ENCODE data around the gene PNMA3.
"Not testable (repeated sequence)": the region's sequence is repeated elsewhere in the genome, so short reads cannot be mapped to it uniquely, and the experiment has no call there.

PNMA3 gene, protein sequence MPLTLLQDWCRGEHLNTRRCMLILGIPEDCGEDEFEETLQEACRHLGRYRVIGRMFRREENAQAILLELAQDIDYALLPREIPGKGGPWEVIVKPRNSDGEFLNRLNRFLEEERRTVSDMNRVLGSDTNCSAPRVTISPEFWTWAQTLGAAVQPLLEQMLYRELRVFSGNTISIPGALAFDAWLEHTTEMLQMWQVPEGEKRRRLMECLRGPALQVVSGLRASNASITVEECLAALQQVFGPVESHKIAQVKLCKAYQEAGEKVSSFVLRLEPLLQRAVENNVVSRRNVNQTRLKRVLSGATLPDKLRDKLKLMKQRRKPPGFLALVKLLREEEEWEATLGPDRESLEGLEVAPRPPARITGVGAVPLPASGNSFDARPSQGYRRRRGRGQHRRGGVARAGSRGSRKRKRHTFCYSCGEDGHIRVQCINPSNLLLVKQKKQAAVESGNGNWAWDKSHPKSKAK

DNA sequence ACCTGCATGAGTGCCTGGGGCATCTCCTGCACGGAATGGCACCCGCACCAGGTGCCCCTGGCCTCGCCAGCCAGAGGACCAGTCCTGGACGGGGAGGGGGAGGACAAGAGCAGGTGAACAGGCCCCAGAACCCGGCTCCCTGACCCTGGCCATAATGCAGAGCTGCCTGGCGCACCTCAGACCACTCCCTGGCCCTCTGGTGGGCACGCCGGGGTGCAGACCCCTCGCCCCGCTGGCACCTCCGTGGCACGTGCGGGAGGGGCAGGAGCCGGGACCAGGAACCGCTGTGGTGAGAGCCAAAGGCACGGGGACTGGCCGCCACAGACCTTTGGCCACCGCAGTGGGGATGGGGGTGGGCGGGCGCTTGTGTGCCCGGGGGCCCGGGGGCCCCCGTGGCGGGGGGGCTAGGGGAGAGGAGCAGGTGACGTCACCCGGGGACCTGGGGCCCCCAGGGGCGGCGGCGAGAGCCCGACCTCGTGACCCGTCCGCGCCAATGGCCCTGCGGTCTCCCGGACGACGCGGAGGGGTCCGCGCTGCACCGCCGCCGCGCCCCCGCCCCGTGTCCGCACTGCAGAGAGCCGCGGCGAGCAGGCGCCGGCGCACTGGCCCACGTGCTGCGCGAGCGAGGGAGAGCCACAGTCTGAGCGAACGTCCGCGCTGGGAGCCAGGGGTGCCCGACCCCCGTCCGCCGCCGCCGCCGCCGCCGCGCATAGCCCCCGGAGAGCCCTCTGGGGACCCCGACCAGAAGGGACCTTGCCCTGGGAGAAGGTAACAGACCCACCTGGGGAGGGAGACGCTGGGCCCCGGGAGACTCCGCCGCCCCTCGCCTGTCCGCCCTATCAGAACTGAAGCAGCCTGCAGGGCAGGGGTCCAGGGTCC, at the start of gene PNMA3:
Gene PNMA3, plus strand, starts transcription at position 600 of the 879 bp plus-strand sequence. CDS start 586 bp downstream, outside the sequence.
- DNase-seq (ENCODE audit: low read depth), result no peak

DNA sequence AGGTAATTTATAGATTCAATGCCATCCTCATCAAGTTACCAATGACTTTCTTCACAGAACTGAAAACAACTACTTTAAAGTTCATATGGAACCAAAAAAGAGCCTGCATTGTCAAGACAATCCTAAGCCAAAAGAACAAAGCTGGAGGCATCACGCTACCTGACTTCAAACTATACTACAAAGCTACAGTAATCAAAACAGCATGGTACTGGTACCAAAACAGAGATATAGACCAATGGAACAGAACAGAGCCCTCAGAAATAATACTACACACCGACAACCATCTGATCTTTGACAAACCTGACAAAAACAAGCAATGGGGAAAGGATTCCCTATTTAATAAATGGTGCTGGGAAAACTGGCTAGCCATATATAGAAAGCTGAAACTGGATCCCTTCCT, 39.1 kb upstream of the PNMA3 start:
- not testable (repeated sequence) for DNase-seq (ENCODE audit: low read depth)

DNA sequence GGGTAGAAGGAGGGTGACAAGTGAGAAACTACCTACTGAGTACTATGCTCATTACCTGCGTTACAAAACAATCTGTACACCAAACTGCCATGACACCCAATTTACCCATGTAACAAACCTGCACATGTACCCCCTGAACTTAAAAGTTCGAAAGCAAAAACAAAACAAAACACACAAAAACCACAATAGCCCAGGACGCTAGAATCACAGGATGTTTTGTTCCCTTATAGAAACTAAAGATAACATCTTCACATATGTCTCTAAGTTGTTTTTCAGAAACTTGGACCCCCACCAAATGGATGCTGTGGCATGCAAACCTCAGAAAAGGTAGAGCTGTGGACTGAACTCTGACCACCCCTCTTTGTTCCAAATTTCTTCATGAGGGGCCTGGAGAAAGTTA, 37.1 kb upstream of the PNMA3 start:
- no peak for DNase-seq (ENCODE audit: low read depth)

DNA sequence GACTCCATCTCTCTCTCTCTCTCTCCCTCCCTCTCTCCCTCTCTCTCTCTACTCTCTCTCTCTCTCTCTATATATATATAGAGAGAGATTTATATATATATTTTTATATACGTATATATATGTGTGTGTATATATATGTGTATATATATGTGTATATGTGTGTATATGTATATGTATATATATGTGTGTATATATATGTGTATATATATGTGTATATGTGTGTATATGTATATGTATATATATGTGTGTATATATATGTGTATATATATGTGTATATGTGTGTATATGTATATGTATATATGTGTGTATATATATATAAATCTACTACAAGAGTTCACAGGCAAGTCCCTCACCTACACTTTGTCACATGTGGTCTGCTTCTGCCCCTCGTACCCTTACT, 29.8 kb upstream of the PNMA3 start:
- DNase-seq (ENCODE audit: low read depth), result not testable (repeated sequence)

DNA sequence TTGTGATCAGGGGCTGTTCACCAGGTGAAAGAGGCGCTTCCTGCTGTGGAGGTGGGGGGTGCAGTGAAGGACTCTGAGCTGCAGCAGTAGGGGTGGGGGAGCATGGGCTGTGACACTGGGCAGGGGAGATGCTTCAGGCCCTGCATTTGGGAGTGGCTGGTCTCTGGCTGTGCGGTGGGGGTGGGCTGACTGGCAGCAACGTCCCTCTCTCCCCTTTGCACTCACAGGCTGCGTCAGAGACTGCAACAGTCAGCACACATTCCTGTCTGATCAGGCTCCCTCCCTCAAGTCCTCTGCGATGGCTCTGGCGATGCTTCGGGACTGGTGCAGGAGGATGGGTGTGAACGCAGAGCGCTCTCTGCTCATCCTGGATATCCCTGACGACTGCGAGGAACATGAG, 27.8 kb upstream of the PNMA3 start:
- not testable (repeated sequence) for DNase-seq (ENCODE audit: low read depth)

DNA sequence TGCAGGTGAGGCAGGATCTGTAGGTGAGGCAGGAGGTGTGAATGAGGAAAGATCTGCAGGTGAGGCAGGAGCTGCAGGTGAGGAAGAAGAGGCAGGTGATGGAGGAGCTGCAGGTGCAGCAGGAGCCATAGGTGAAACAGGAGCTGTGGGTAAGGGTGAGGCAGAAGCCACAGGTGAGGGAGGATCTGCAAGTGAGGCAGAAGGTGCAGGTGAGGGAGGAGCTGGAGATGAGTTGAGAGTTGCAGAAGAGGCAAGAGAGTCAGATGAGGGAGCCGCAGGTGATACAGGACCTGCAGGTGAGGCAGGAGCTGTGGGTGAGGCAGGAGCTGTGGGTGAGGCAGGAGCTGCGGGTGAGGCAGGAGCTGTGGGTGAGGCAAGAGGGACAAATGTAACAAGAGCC, 27.1 kb upstream of the PNMA3 start:
- DNase-seq (ENCODE audit: low read depth), result no peak

DNA sequence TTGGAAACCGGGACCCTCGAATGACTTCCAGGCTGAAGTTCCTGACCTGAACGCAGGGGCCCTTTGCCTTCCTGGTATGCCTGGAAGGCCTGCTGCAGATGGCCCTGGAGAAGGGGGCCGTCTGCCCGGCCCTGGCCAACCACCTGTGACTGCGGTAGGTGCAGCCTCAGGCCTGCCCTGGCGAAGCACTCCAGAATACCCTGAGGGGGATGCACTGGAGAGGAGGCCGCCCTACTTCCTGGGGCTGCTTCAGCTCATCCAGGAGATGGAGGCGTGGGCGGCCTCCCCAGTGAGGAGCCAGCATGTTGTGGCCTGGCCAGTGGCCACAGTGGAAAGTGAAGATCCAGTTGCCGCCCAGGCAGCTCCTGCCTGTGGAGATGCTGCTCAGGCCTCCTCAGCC, 26.4 kb upstream of the PNMA3 start:
- DNase-seq (ENCODE audit: low read depth), result no peak

DNA sequence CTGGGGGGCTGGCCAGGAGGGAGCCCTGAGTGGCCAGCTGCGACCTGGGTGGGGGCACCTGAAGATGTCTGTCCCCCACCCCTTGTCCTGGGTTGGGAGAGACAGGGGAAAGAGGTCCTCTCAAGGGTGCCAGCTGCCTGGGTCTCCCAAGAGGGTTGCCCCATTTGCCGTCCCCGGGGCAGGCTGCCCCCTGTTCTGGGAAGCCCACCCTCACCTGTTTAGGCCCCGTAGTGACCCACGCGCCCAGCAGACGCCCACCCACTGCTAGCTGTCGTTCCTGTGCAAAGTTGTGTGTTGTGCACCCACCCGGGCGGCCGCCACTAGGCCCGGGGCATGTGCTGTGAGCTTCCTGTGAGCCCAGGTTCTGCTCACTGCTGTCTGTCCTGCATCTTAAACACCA, 25.5 kb upstream of the PNMA3 start:
- no peak for DNase-seq (ENCODE audit: low read depth)

DNA sequence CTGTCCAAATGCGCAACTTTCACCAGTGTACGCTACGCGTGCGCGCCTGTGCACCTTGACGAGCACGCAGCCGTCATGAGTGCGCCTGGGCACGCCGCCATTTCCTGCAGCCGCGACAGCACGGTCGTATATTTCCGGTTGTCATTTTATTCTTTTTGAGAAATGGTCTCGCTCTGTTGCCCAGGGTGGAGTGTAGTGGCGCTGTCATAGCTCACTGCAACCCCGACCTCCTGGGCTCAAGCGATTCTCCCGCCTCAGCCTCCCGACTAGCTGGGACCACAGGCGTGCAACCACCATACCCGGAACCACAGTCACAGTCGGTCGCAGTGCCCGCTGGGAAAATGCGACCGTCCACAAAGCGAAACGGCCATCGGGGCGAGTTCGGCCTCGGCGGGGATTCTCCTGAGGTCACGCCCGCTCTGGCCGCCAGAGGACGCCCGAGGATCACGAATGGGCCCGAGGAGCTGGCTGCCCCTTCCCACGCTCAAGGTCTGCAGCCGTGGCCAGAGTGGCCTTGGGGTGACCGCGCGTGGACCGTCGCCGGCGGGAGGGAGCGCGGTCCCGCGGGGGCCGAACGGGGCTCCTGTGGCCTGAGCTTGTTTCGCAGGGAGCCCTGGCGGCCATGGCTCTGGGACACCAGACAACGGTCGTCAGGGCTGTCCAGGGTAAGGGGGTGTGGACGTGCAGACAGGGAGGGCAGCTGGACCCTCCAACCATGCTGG, 23.7 kb upstream of the PNMA3 start:
- peak; percentile 51 for DNase-seq (ENCODE audit: low read depth)

DNA sequence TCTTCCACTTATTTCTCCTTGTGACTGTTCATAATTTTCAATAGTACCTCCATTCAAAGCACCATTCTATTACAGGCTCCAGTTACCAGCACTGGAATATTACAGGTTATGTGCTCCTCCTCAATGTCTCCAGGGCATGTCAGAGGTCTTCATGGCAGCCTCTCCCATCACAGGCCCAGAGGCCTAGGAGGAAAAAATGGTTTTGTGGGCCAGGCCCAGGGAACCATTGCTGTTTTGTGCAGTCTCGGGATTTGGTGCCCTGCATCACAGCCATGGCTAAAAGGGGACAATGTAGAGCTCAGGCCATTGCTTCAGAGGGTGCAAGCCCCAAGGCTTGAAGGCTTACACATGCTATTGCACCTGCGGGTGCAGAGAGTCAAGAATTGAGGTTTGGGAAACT, 7.2 kb upstream of the PNMA3 start:
- DNase-seq (ENCODE audit: low read depth), result no peak

DNA sequence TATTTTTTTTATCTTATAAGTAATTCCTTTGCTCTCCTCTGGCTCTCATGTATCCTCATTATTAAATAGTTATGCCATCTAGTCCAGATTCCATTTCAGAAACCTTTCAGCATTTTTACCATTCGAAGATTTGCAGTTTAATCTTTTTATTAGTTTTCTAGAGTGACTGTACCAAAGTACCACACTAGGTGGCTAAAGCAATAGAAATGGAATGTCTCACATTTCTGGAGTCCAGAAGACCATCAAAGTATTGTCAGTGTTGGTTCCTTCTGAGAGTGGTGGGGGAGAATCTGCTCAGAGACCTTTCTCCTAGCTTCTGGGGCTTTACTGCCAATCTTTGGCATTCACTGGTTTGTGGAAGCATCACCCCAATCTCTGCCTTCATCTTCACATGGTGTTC, 3.7 kb upstream of the PNMA3 start:
- DNase-seq (ENCODE audit: low read depth), result no peak

DNA sequence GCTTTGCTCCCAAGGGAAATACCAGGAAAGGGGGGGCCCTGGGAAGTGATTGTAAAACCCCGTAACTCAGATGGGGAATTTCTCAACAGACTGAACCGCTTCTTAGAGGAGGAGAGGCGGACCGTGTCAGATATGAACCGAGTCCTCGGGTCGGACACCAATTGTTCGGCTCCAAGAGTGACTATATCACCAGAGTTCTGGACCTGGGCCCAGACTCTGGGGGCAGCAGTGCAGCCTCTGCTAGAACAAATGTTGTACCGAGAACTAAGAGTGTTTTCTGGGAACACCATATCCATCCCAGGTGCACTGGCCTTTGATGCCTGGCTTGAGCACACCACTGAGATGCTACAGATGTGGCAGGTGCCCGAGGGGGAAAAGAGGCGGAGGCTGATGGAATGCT, 1.0 kb downstream of the PNMA3 start:
- no peak for DNase-seq (ENCODE audit: low read depth)

DNA sequence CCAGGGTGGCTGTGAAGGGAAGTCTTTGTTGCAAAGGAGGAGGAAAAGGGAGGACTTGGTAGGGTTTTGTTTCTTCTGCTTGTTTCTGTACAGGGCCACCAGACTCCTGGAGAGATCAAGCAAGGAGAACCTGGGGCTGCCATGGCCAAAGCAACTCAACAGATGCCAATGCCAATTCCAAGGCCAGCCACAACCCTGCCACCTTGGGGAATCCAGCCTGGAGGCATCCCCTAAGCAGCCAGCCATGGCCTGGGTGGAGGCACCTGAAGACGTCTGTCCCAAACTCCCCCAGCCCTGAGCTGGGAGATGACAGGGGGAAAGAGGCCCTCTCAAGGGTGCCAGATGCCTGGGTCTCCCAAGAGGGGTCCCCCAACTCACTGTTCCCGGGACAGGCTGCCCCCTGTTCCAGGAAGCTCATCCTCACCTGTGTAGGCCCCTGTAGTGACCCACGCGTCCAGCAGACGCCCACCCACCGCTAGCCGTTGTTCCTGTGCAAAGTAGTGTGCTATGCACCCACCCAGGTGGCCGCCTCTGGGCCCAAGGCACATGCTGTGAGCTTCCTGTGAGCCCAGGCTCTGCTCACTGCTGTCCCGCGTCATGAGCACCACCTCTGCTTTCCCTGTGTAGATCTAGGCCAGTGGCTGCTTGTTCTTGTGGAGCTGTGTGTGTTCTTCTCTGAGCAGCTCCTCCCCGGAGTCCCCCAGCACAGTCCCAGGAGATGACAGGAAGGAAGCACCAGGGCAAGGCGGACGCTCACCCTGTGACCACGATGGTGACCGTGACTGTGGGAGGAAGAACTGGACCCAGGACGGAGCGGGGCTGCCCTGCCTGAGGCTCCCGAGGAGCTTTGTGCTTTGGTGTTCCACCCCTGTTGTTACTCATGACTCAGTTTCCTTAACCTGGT, 3.2 kb downstream of the PNMA3 start:
- no peak for DNase-seq (ENCODE audit: low read depth)

DNA sequence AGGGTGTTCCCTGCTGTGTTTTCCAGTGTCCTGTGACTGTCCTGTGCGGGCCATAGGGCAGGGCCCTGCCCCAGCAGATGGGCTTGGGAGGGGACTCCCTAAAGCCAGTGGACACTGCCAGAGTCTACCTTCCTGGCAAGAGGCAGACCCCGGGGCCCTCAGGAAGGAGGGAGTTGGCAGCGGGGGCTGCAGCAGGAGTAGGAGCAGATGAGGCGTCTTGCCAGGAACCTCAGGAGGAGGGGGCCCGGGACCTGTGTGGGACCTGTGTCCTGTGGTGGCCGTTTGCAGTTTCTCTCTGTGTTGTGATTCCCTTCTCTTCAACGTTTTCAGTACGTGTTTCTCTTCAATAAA, 3.8 kb downstream of the PNMA3 start:
- DNase-seq (ENCODE audit: low read depth), result no peak

DNA sequence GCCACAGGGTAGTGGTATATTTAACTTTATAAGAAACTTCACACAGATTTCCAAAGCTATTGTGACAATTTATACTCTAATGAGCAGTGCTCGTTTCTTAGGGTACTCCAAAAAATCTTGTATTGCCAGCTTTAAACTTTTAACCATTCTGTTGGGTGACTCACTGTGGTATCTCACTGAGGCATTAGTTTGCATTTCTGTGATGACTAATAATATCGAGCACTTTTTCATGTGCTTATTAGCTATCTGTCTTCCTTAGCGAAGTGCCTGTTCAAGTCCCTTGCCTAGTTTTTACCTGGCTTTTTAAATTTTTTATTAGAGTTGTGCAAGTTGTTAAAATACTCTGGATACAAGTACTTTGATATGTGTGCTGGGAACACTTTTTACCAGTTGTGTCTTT, 5.5 kb downstream of the PNMA3 start:
- DNase-seq (ENCODE audit: low read depth), result no peak

DNA sequence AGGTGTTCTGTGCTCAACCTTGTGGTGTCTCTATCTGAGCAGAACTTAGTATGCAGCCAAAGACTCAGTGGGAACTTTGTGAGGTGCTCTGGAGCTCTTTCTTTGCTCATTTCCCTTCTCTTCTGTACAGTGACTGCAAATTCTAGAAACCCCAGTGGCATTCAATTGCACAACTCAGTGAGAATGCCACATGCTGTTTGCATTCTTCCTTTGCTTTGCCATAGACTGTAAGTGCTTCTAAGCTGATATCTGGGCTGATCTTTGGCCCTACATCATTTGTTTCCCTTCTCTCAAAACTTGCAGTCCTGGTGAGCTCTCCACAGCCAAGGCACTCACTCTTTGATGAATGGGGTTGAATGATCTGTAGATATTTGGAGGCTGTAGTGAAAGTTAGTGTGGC, 7.0 kb downstream of the PNMA3 start:
- DNase-seq (ENCODE audit: low read depth), result no peak

DNA sequence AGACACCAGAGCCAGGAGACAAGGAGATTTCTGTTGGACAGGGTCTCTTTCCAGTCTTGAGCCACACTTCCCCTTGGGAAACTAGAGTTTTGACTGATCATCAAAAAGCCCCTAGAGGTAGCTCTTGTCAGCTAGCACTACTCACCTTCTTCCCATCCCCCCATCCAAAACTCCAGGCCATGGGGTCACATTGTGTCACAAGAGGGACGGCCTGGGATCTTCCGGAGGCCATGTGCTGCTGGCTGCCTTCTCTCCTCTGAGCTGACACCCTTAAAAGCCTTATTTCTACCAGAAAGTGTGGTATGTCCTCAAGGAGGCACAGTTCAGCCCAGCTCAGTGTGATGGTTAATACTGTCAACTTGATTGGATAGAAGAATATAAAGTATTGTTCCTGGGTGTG, 7.8 kb downstream of the PNMA3 start:
- no peak for DNase-seq (ENCODE audit: low read depth)

DNA sequence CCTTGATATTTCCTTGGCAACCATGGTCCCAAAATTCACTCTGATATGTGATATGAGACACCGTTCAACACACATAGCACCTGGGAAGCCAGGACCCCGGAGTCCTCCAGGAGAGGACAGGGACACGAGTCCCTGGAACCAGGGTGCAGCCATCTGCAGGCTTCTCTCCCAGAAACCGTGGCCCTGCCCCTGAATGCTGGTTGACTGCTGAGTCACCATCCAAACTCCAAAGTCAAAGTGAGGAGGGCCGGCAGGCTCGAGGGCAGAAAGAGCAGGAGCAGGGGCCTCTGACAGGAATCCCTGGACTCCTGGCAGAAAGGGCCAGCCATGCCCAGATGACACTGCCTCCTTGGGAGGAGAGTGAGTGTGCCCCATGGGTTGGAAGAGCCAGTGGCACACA, 9.1 kb downstream of the PNMA3 start:
- no peak for DNase-seq (ENCODE audit: low read depth)

DNA sequence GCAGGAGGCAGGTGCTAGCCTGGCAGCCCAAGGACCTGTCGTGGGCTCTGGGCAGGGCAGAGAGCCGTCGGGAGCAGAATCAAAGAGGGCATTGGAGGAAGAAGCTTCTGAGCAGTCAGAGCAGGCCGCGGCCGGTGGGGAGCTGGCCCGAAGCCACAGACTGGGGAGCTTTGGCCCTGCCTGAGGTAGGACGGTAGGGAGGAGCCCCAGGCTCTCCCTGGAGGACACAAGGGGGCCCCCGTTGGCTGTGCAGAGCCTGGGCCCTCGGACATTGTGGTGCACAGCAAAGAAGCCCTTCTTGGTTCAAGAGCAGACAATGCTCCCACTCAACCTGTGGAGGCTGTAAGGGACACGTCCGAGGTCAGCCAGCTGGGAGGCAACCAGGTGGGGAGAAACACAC, 10.1 kb downstream of the PNMA3 start:
- DNase-seq (ENCODE audit: low read depth), result not testable (repeated sequence)

DNA sequence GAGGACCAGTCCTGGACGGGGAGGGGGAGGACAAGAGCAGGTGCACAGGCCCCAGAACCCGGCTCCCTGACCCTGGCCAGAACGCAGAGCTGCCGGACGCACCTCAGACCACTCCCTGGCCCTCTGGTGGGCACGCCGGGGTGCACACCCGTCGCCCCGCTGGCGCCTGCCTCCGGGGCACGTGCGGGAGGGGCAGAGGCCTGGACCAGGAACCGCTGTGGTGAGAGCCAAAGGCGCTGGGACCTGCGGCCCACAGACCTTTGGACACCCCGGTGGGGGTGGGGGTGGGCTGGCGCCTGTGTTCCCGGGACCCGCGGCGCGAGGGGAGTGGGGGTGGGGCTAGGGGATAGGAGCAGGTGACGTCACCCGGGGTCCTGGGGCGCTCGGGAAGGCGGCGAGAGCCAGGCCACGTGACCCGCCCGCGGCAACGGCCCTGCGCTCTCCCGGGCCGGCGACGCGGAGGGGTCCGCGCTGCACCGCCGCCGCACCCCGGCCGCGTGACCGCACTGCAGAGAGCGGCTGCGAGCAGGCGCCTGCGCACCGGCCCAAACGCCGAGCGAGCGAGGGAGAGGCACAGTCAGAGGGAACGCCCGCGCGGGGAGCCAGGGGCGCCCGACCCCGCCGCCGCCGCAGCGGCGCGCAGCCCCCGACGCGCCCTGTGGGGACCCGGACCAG, 15.8 kb downstream of the PNMA3 start, which contains the start of gene PNMA6A:
Gene PNMA6A, plus strand, starts transcription at position 546 of the 675 bp plus-strand sequence. CDS start 609 bp downstream, outside the sequence.
- not testable (repeated sequence) for DNase-seq (ENCODE audit: low read depth)

DNA sequence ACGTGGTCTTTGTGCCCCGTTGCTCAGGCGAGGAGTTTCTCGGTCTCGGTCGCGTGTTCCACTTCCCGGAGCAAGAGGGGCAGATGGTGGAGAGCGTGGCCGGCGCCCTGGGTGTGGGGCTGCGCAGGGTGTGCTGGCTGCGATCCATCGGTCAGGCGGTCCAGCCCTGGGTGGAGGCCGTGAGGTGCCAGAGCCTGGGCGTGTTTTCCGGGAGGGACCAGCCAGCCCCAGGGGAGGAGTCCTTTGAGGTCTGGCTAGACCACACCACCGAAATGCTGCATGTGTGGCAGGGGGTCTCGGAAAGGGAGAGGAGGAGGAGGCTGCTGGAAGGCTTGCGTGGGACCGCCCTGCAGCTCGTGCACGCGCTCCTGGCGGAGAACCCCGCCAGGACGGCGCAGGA, 17.1 kb downstream of the PNMA3 start:
- not testable (repeated sequence) for DNase-seq (ENCODE audit: low read depth)
